ENCODE results near the gene KDM4C. TPM values are rescaled to one million over a fixed set of nuclear protein-coding genes. Genes with fewer than 3 reads are reported as not detected.

KDM4C gene
- polyA plus RNA-seq, 1 experiment = 12.1 TPM

- ChIA-PET CTCF (no interaction called here), POLR2A (no interaction called here)
- Histone ChIP-seq H3K9me3 (ENCODE audit: control insufficient read depth, insufficient read depth, low read length) (no peaks in the 10 kb centered on the region; the same call in 1 of the 2 replicates), H3K27ac (ENCODE audit: low read depth, low read length) (no peak overlapping the region), H3K4me3 (ENCODE audit: low read depth, low read length) (no peak overlapping the region), H3K27me3 (ENCODE audit: control insufficient read depth, insufficient read depth, low read length) (no peaks in the 10 kb centered on the region)
- TF ChIP-seq CTCF (IDR thresholded peaks at IDR 0.05; ENCODE audit: low read depth, low read length) = no peak
- no peak for DNase-seq (ENCODE audit: low read depth, low spot score)
Measured at GRCh38 chr9:6869081-6869948, 111.5 kb downstream of the KDM4C start.

DNA sequence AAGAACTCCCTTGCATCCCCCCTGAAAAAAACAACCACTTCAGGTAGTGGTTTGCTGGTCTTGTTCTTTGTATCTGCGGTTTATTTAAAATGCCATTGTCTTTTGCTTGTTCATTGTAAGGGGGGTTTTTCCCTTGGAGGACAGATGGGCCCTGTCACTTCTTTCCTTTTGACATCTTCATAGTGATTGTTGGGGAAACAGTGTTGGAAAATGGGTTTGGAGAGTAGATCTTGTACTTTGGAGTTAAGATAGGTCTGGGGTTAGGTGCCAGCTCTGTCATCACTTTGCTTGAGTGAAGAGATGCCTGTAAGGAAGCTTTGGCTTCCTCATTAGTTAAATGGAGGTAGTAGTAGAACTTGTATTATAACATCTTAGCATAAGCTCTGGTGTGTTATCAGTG, 112.4 kb downstream of the KDM4C start:
- no peak overlapping the region for H3K4me3 ChIP-seq (ENCODE audit: low read depth, low read length)
- CTCF ChIA-PET = no interaction called here
- no peak for TF ChIP-seq CTCF (IDR thresholded peaks at IDR 0.05; ENCODE audit: low read depth, low read length)
- no peak for DNase-seq (ENCODE audit: low read depth, low spot score)
- no peaks in the 10 kb centered on the region; the same call in 1 of the 2 replicates for H3K9me3 ChIP-seq (ENCODE audit: control insufficient read depth, insufficient read depth, low read length)
- H3K27me3 ChIP-seq (ENCODE audit: control insufficient read depth, insufficient read depth, low read length) = no peaks in the 10 kb centered on the region
- no peak overlapping the region for H3K27ac ChIP-seq (ENCODE audit: low read depth, low read length)
- POLR2A ChIA-PET = no interaction called here

DNA sequence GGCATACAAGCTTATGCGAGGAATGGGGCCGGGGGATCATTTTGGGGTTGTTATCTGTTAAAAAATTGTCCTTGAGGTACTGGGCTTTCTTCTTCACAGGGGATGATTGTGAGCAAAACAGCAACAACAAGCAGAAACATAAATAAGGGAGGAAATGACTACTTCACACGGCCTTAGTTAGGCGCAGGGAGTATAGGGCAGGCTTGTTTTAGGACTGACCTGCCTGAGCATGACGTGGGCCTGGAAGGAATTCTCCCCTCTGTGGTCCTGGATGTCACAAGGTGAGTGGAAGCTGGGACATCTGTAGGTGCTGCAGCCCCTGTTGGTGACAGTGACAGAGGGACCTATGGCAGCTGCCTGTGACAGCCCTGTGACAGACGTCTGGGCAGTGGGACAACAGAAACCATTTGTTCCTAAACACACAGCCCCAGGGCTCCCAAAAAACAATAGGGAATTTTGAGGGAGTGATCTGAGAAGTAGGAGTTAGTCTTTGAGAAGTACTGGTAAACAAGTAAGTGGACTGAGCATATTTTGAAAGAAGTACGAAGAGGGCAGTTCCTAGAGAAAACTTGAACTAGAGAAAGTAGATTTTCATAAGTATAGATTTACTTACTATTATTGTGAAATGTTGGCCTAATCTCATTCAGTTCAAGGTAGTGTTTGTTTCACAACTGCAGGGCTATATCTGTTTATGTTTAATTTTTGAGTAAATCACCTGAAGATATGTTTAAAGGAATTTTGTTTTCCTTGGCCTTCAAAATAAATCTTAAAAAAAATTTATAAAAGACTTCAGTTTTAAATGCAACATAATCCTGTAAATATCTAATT, 113.1 kb downstream of the KDM4C start:
- Histone ChIP-seq H3K27ac (ENCODE audit: low read depth, low read length) (no peak overlapping the region), H3K4me3 (ENCODE audit: low read depth, low read length) (no peak overlapping the region), H3K27me3 (ENCODE audit: control insufficient read depth, insufficient read depth, low read length) (no peaks in the 10 kb centered on the region), H3K9me3 (ENCODE audit: control insufficient read depth, insufficient read depth, low read length) (no peaks in the 10 kb centered on the region; the same call in 1 of the 2 replicates)
- TF ChIP-seq CTCF (IDR thresholded peaks at IDR 0.05; ENCODE audit: low read depth, low read length) = no peak
- POLR2A ChIA-PET = no interaction called here
- CTCF ChIA-PET = no interaction called here
- no peak for DNase-seq (ENCODE audit: low read depth, low spot score)

GRCh38 chr9:6873857-6874256, 116.1 kb downstream of the KDM4C start:
- POLR2A ChIA-PET = interaction anchor here (0.7 kb wide), 1 partner anchor 456 kb away, joined by 5 read pairs; no protein-coding TSS in a partner anchor
- no peaks in the 10 kb centered on the region for H3K27me3 ChIP-seq (ENCODE audit: control insufficient read depth, insufficient read depth, low read length)
- H3K9me3 ChIP-seq (ENCODE audit: control insufficient read depth, insufficient read depth, low read length) = no peaks in the 10 kb centered on the region
- no peak overlapping the region for H3K4me3 ChIP-seq (ENCODE audit: low read depth, low read length)
- CTCF ChIA-PET = interaction anchor here (0.6 to 2.9 kb wide), 3 partner anchors 11 to 69 kb away, joined by 3 to 17 read pairs (median 4); no protein-coding TSS in a partner anchor
- H3K27ac ChIP-seq (ENCODE audit: low read depth, low read length) = no peak overlapping the region
- DNase-seq (ENCODE audit: low read depth, low spot score) = peak; percentile 2
- no peak for TF ChIP-seq CTCF (IDR thresholded peaks at IDR 0.05; ENCODE audit: low read depth, low read length)
